ENCODE measurements around the gene SNX21.

SNX21 gene

GRCh38 chr20:45851501-45851900 is 17.9 kb downstream of the SNX21 start:
- Histone ChIP-seq H3K4me1 (ENCODE audit: control insufficient read depth, insufficient read depth, low read length) (peaks cover 13% of the 10 kb centered on the region), H3K9me3 (ENCODE audit: control insufficient read depth, low read length) (no peaks in the 10 kb centered on the region), H3K4me3 (ENCODE audit: low read length) (no peak overlapping the region), H3K9ac (ENCODE audit: low read length) (no peak overlapping the region), H3K36me3 (ENCODE audit: control insufficient read depth, insufficient read depth, low read length, severe bottlenecking) (peaks cover 40% of the 10 kb centered on the region), H3K27me3 (replicated peaks; ENCODE audit: control insufficient read depth, insufficient read depth, low read length) (no peaks in the 10 kb centered on the region)
- DNase-seq (ENCODE audit: low read depth), result no peak

GRCh38 chr20:45852326-45852725 is 18.7 kb downstream of the SNX21 start:
- Histone ChIP-seq H3K4me1 (ENCODE audit: control insufficient read depth, insufficient read depth, low read length) (peaks cover 15% of the 10 kb centered on the region), H3K4me3 (ENCODE audit: low read length) (no peak overlapping the region), H3K9ac (ENCODE audit: low read length) (no peak overlapping the region), H3K27me3 (replicated peaks; ENCODE audit: control insufficient read depth, insufficient read depth, low read length) (no peaks in the 10 kb centered on the region), H3K9me3 (ENCODE audit: control insufficient read depth, low read length) (no peaks in the 10 kb centered on the region), H3K36me3 (ENCODE audit: control insufficient read depth, insufficient read depth, low read length, severe bottlenecking) (peaks cover 33% of the 10 kb centered on the region)
- DNase-seq (ENCODE audit: low read depth), result no peak

GRCh38 chr20:45853484-45853883 is 19.9 kb downstream of the SNX21 start:
- Histone ChIP-seq H3K27me3 (replicated peaks; ENCODE audit: control insufficient read depth, insufficient read depth, low read length) (no peaks in the 10 kb centered on the region), H3K9me3 (ENCODE audit: control insufficient read depth, low read length) (no peaks in the 10 kb centered on the region), H3K4me1 (ENCODE audit: control insufficient read depth, insufficient read depth, low read length) (peaks cover 21% of the 10 kb centered on the region), H3K36me3 (ENCODE audit: control insufficient read depth, insufficient read depth, low read length, severe bottlenecking) (peaks cover 27% of the 10 kb centered on the region), H3K9ac (ENCODE audit: low read length) (no peak overlapping the region), H3K4me3 (ENCODE audit: low read length) (no peak overlapping the region)
- no peak for DNase-seq (ENCODE audit: low read depth)

- DNase-seq (ENCODE audit: low read depth), result peak; percentile 100
- H3K9ac ChIP-seq (ENCODE audit: low read length), result peak within 1 kb of the TSS; percentile 93
- H3K9me3 ChIP-seq (ENCODE audit: control insufficient read depth, low read length), result no peaks in the 10 kb centered on the region
- peaks cover 28% of the 10 kb centered on the region for H3K4me1 ChIP-seq (ENCODE audit: control insufficient read depth, insufficient read depth, low read length)
- H3K27me3 ChIP-seq (replicated peaks; ENCODE audit: control insufficient read depth, insufficient read depth, low read length), result no peaks in the 10 kb centered on the region
- H3K36me3 ChIP-seq (ENCODE audit: control insufficient read depth, insufficient read depth, low read length, severe bottlenecking), result peaks cover 9% of the 10 kb centered on the region
- H3K4me3 ChIP-seq (ENCODE audit: low read length), result peak within 1 kb of the TSS; percentile 92
These were observed 23.7 kb downstream of the SNX21 start, which contains the start of the genes ACOT8 and ZSWIM3 for GRCh38 chr20:45857114-45857881. ACOT8 (minus strand) TSS chr20:45857392; CDS start chr20:45857315, 77 bp downstream. ZSWIM3 (plus strand) TSS chr20:45857614; CDS start chr20:45857826, 212 bp downstream.

GRCh38 chr20:45857882-45858216 is 24.2 kb downstream of the SNX21 start:
- no peak for DNase-seq (ENCODE audit: low read depth)
- H3K9ac ChIP-seq (ENCODE audit: low read length), result peak overlapping the region; percentile 93

GRCh38 chr20:45859916-45860315 is 26.3 kb downstream of the SNX21 start:
- Histone ChIP-seq H3K27me3 (replicated peaks; ENCODE audit: control insufficient read depth, insufficient read depth, low read length) (no peaks in the 10 kb centered on the region), H3K9me3 (ENCODE audit: control insufficient read depth, low read length) (no peaks in the 10 kb centered on the region), H3K4me1 (ENCODE audit: control insufficient read depth, insufficient read depth, low read length) (peaks cover 27% of the 10 kb centered on the region), H3K4me3 (ENCODE audit: low read length) (no peak overlapping the region), H3K9ac (ENCODE audit: low read length) (no peak overlapping the region), H3K36me3 (ENCODE audit: control insufficient read depth, insufficient read depth, low read length, severe bottlenecking) (no peaks in the 10 kb centered on the region)
- DNase-seq (ENCODE audit: low read depth), result no peak

More at GRCh38 chr20:45857882-45858216, 24.2 kb downstream of the SNX21 start:
- Histone ChIP-seq H3K27me3 (replicated peaks; ENCODE audit: control insufficient read depth, insufficient read depth, low read length) (no peaks in the 10 kb centered on the region), H3K4me3 (ENCODE audit: low read length) (peak overlapping the region; percentile 92), H3K4me1 (ENCODE audit: control insufficient read depth, insufficient read depth, low read length) (peaks cover 28% of the 10 kb centered on the region), H3K36me3 (ENCODE audit: control insufficient read depth, insufficient read depth, low read length, severe bottlenecking) (peaks cover 7% of the 10 kb centered on the region), H3K9me3 (ENCODE audit: control insufficient read depth, low read length) (no peaks in the 10 kb centered on the region)

GRCh38 chr20:45860560-45861220 is 27.1 kb downstream of the SNX21 start:
- no peak for DNase-seq (ENCODE audit: low read depth)
- H3K4me1 ChIP-seq (ENCODE audit: control insufficient read depth, insufficient read depth, low read length), result peaks cover 24% of the 10 kb centered on the region
- no peak overlapping the region for H3K4me3 ChIP-seq (ENCODE audit: low read length)
- no peaks in the 10 kb centered on the region for H3K27me3 ChIP-seq (replicated peaks; ENCODE audit: control insufficient read depth, insufficient read depth, low read length)
- no peak overlapping the region for H3K9ac ChIP-seq (ENCODE audit: low read length)
- no peaks in the 10 kb centered on the region for H3K9me3 ChIP-seq (ENCODE audit: control insufficient read depth, low read length)
- H3K36me3 ChIP-seq (ENCODE audit: control insufficient read depth, insufficient read depth, low read length, severe bottlenecking), result no peaks in the 10 kb centered on the region

- no peaks in the 10 kb centered on the region for H3K27me3 ChIP-seq (replicated peaks; ENCODE audit: control insufficient read depth, insufficient read depth, low read length)
- DNase-seq (ENCODE audit: low read depth), result no peak
- no peak overlapping the region for H3K9ac ChIP-seq (ENCODE audit: low read length)
- no peaks in the 10 kb centered on the region for H3K9me3 ChIP-seq (ENCODE audit: control insufficient read depth, low read length)
- H3K36me3 ChIP-seq (ENCODE audit: control insufficient read depth, insufficient read depth, low read length, severe bottlenecking), result no peaks in the 10 kb centered on the region
- H3K4me3 ChIP-seq (ENCODE audit: low read length), result no peak overlapping the region
- H3K4me1 ChIP-seq (ENCODE audit: control insufficient read depth, insufficient read depth, low read length), result peaks cover 16% of the 10 kb centered on the region
These were observed 27.8 kb downstream of the SNX21 start for GRCh38 chr20:45861221-45862075.

- no peaks in the 10 kb centered on the region for H3K27me3 ChIP-seq (replicated peaks; ENCODE audit: control insufficient read depth, insufficient read depth, low read length)
- H3K9ac ChIP-seq (ENCODE audit: low read length), result no peak overlapping the region
- H3K4me1 ChIP-seq (ENCODE audit: control insufficient read depth, insufficient read depth, low read length), result peaks cover 16% of the 10 kb centered on the region
- no peak overlapping the region for H3K4me3 ChIP-seq (ENCODE audit: low read length)
- H3K36me3 ChIP-seq (ENCODE audit: control insufficient read depth, insufficient read depth, low read length, severe bottlenecking), result no peaks in the 10 kb centered on the region
- H3K9me3 ChIP-seq (ENCODE audit: control insufficient read depth, low read length), result no peaks in the 10 kb centered on the region
- no peak for DNase-seq (ENCODE audit: low read depth)
These were observed 30.2 kb downstream of the SNX21 start for GRCh38 chr20:45863543-45864470.

GRCh38 chr20:45866454-45866853 is 32.9 kb downstream of the SNX21 start:
- no peak overlapping the region for H3K9ac ChIP-seq (ENCODE audit: low read length)
- H3K9me3 ChIP-seq (ENCODE audit: control insufficient read depth, low read length), result no peaks in the 10 kb centered on the region
- no peaks in the 10 kb centered on the region for H3K36me3 ChIP-seq (ENCODE audit: control insufficient read depth, insufficient read depth, low read length, severe bottlenecking)
- peaks cover 12% of the 10 kb centered on the region for H3K4me1 ChIP-seq (ENCODE audit: control insufficient read depth, insufficient read depth, low read length)
- no peak for DNase-seq (ENCODE audit: low read depth)
- no peak overlapping the region for H3K4me3 ChIP-seq (ENCODE audit: low read length)
- H3K27me3 ChIP-seq (replicated peaks; ENCODE audit: control insufficient read depth, insufficient read depth, low read length), result no peaks in the 10 kb centered on the region

Measured in adipocyte (in vitro differentiated cells).